ENCODE data around the gene GJC2.
"Not testable (repeated sequence)": the region's sequence is repeated elsewhere in the genome, so short reads cannot be mapped to it uniquely, and the experiment has no call there.

The GJC2 gene

GRCh38 chr1:228178737-228179684 is 29.3 kb downstream of the GJC2 start:
- no peak overlapping the region for H3K4me3 ChIP-seq (ENCODE audit: low read depth in 1 of 2, low read length in 2 of 2)

GRCh38 chr1:228180271-228180958 is 30.7 kb downstream of the GJC2 start:
- Histone ChIP-seq H3K27ac (ENCODE audit: low read length) (no peak overlapping the region), H3K9me3 (ENCODE audit: control insufficient read depth in 1 of 2, low read length in 2 of 2) (no peaks in the 10 kb centered on the region), H3K27me3 (ENCODE audit: low read depth, low read length) (no peaks in the 10 kb centered on the region), H3K4me1 (ENCODE audit: control insufficient read depth in 1 of 2, insufficient read depth in 2 of 2, low read length in 2 of 2) (peaks cover 0 to 10% of the 10 kb centered on the region in 2 donors), H3K4me3 (ENCODE audit: low read depth in 1 of 2, low read length in 2 of 2) (no peak overlapping the region), H3K36me3 (ENCODE audit: control insufficient read depth in 1 of 2, insufficient read depth in 2 of 2, low read length in 2 of 2) (peaks cover 0 to 4% of the 10 kb centered on the region in 2 donors)

More at GRCh38 chr1:228178737-228179684, 29.3 kb downstream of the GJC2 start:
- H3K27ac ChIP-seq (ENCODE audit: low read length), result peak overlapping the region; percentile 16
- H3K4me1 ChIP-seq (ENCODE audit: control insufficient read depth in 1 of 2, insufficient read depth in 2 of 2, low read length in 2 of 2), result peaks cover 0 to 14% of the 10 kb centered on the region in 2 donors
- H3K36me3 ChIP-seq (ENCODE audit: control insufficient read depth in 1 of 2, insufficient read depth in 2 of 2, low read length in 2 of 2), result peaks cover 0 to 9% of the 10 kb centered on the region in 2 donors
- H3K9me3 ChIP-seq (ENCODE audit: control insufficient read depth in 1 of 2, low read length in 2 of 2), result no peaks in the 10 kb centered on the region
- no peaks in the 10 kb centered on the region for H3K27me3 ChIP-seq (ENCODE audit: low read depth, low read length)

GRCh38 chr1:228180959-228181644 is 31.4 kb downstream of the GJC2 start:
- Histone ChIP-seq H3K4me1 (ENCODE audit: control insufficient read depth in 1 of 2, insufficient read depth in 2 of 2, low read length in 2 of 2) (peaks cover 0 to 8% of the 10 kb centered on the region in 2 donors), H3K27me3 (ENCODE audit: low read depth, low read length) (no peaks in the 10 kb centered on the region), H3K27ac (ENCODE audit: low read length) (no peak overlapping the region), H3K4me3 (ENCODE audit: low read depth in 1 of 2, low read length in 2 of 2) (no peak overlapping the region), H3K9me3 (ENCODE audit: control insufficient read depth in 1 of 2, low read length in 2 of 2) (no peaks in the 10 kb centered on the region), H3K36me3 (ENCODE audit: control insufficient read depth in 1 of 2, insufficient read depth in 2 of 2, low read length in 2 of 2) (no peaks in the 10 kb centered on the region)

GRCh38 chr1:228181645-228182034 is 31.9 kb downstream of the GJC2 start:
- Histone ChIP-seq H3K36me3 (ENCODE audit: control insufficient read depth in 1 of 2, insufficient read depth in 2 of 2, low read length in 2 of 2) (no peaks in the 10 kb centered on the region), H3K9me3 (ENCODE audit: control insufficient read depth in 1 of 2, low read length in 2 of 2) (no peaks in the 10 kb centered on the region), H3K27ac (ENCODE audit: low read length) (no peak overlapping the region), H3K27me3 (ENCODE audit: low read depth, low read length) (no peaks in the 10 kb centered on the region), H3K4me3 (ENCODE audit: low read depth in 1 of 2, low read length in 2 of 2) (no peak overlapping the region), H3K4me1 (ENCODE audit: control insufficient read depth in 1 of 2, insufficient read depth in 2 of 2, low read length in 2 of 2) (peaks cover 0 to 7% of the 10 kb centered on the region in 2 donors)

- H3K27ac ChIP-seq (ENCODE audit: low read length), result no peak overlapping the region
- H3K4me3 ChIP-seq (ENCODE audit: low read depth in 1 of 2, low read length in 2 of 2), result no peak overlapping the region
- H3K9me3 ChIP-seq (ENCODE audit: control insufficient read depth in 1 of 2, low read length in 2 of 2), result no peaks in the 10 kb centered on the region
- H3K4me1 ChIP-seq (ENCODE audit: control insufficient read depth in 1 of 2, insufficient read depth in 2 of 2, low read length in 2 of 2), result peaks cover 0 to 4% of the 10 kb centered on the region in 2 donors
- H3K36me3 ChIP-seq (ENCODE audit: control insufficient read depth in 1 of 2, insufficient read depth in 2 of 2, low read length in 2 of 2), result no peaks in the 10 kb centered on the region
- H3K27me3 ChIP-seq (ENCODE audit: low read depth, low read length), result no peaks in the 10 kb centered on the region
Measured at GRCh38 chr1:228182296-228183030, 32.7 kb downstream of the GJC2 start.

GRCh38 chr1:228184152-228184551 is 34.4 kb downstream of the GJC2 start:
- H3K4me3 ChIP-seq (ENCODE audit: low read depth in 1 of 2, low read length in 2 of 2), result no peak overlapping the region
- no peak overlapping the region for H3K27ac ChIP-seq (ENCODE audit: low read length)
- no peaks in the 10 kb centered on the region for H3K36me3 ChIP-seq (ENCODE audit: control insufficient read depth in 1 of 2, insufficient read depth in 2 of 2, low read length in 2 of 2)
- no peaks in the 10 kb centered on the region for H3K27me3 ChIP-seq (ENCODE audit: low read depth, low read length)
- no peaks in the 10 kb centered on the region for H3K9me3 ChIP-seq (ENCODE audit: control insufficient read depth in 1 of 2, low read length in 2 of 2)
- H3K4me1 ChIP-seq (ENCODE audit: control insufficient read depth in 1 of 2, insufficient read depth in 2 of 2, low read length in 2 of 2), result no peaks in the 10 kb centered on the region

GRCh38 chr1:228185641-228185965 is 35.9 kb downstream of the GJC2 start:
- Histone ChIP-seq H3K4me3 (ENCODE audit: low read depth in 1 of 2, low read length in 2 of 2) (no peak overlapping the region), H3K27me3 (ENCODE audit: low read depth, low read length) (no peaks in the 10 kb centered on the region), H3K36me3 (ENCODE audit: control insufficient read depth in 1 of 2, insufficient read depth in 2 of 2, low read length in 2 of 2) (no peaks in the 10 kb centered on the region), H3K9me3 (ENCODE audit: control insufficient read depth in 1 of 2, low read length in 2 of 2) (no peaks in the 10 kb centered on the region), H3K4me1 (ENCODE audit: control insufficient read depth in 1 of 2, insufficient read depth in 2 of 2, low read length in 2 of 2) (no peaks in the 10 kb centered on the region), H3K27ac (ENCODE audit: low read length) (no peak overlapping the region)

GRCh38 chr1:228188249-228188648 is 38.5 kb downstream of the GJC2 start:
- not testable (repeated sequence) for H3K27ac ChIP-seq (ENCODE audit: low read length); H3K4me3 ChIP-seq (ENCODE audit: low read depth in 1 of 2, low read length in 2 of 2); H3K9me3 ChIP-seq (ENCODE audit: control insufficient read depth in 1 of 2, low read length in 2 of 2); H3K4me1 ChIP-seq (ENCODE audit: control insufficient read depth in 1 of 2, insufficient read depth in 2 of 2, low read length in 2 of 2); H3K36me3 ChIP-seq (ENCODE audit: control insufficient read depth in 1 of 2, insufficient read depth in 2 of 2, low read length in 2 of 2); H3K27me3 ChIP-seq (ENCODE audit: low read depth, low read length)

GRCh38 chr1:228190182-228190581 is 40.5 kb downstream of the GJC2 start:
- Histone ChIP-seq H3K27ac (ENCODE audit: low read length) (no peak overlapping the region), H3K9me3 (ENCODE audit: control insufficient read depth in 1 of 2, low read length in 2 of 2) (no peaks in the 10 kb centered on the region), H3K4me1 (ENCODE audit: control insufficient read depth in 1 of 2, insufficient read depth in 2 of 2, low read length in 2 of 2) (no peaks in the 10 kb centered on the region), H3K27me3 (ENCODE audit: low read depth, low read length) (no peaks in the 10 kb centered on the region), H3K4me3 (ENCODE audit: low read depth in 1 of 2, low read length in 2 of 2) (no peak overlapping the region), H3K36me3 (ENCODE audit: control insufficient read depth in 1 of 2, insufficient read depth in 2 of 2, low read length in 2 of 2) (no peaks in the 10 kb centered on the region)

GRCh38 chr1:228190778-228191177 is 41.0 kb downstream of the GJC2 start:
- H3K9me3 ChIP-seq (ENCODE audit: control insufficient read depth in 1 of 2, low read length in 2 of 2), result no peaks in the 10 kb centered on the region
- H3K27me3 ChIP-seq (ENCODE audit: low read depth, low read length), result no peaks in the 10 kb centered on the region
- no peak overlapping the region for H3K27ac ChIP-seq (ENCODE audit: low read length)
- H3K36me3 ChIP-seq (ENCODE audit: control insufficient read depth in 1 of 2, insufficient read depth in 2 of 2, low read length in 2 of 2), result no peaks in the 10 kb centered on the region
- H3K4me1 ChIP-seq (ENCODE audit: control insufficient read depth in 1 of 2, insufficient read depth in 2 of 2, low read length in 2 of 2), result no peaks in the 10 kb centered on the region
- H3K4me3 ChIP-seq (ENCODE audit: low read depth in 1 of 2, low read length in 2 of 2), result no peak overlapping the region

GRCh38 chr1:228194436-228194835 is 44.7 kb downstream of the GJC2 start:
- Histone ChIP-seq H3K4me3 (ENCODE audit: low read depth in 1 of 2, low read length in 2 of 2) (no peak overlapping the region), H3K4me1 (ENCODE audit: control insufficient read depth in 1 of 2, insufficient read depth in 2 of 2, low read length in 2 of 2) (no peaks in the 10 kb centered on the region), H3K36me3 (ENCODE audit: control insufficient read depth in 1 of 2, insufficient read depth in 2 of 2, low read length in 2 of 2) (no peaks in the 10 kb centered on the region), H3K27me3 (ENCODE audit: low read depth, low read length) (no peaks in the 10 kb centered on the region), H3K9me3 (ENCODE audit: control insufficient read depth in 1 of 2, low read length in 2 of 2) (peaks cover 8 to 9% of the 10 kb centered on the region in 2 donors), H3K27ac (ENCODE audit: low read length) (no peak overlapping the region)
